WTC11 (cell line): ENCODE measurements around the gene SEMA3D. TPM values are rescaled to one million over a fixed set of nuclear protein-coding genes. Genes with fewer than 3 reads are reported as not detected.

ENCODE experiments used
- ATAC-seq: fragments of 200-7000 bp; cut with Tn5 transposase; 2 replicates; pipeline ENCODE4 v1.10.0; 2021; ENCODE audit warnings: mild to moderate bottlenecking, moderate library complexity
- CTCF ChIA-PET: fragments of 300-600 bp; sonication (Branson Sonifier 250); formaldehyde crosslinking; loops from one replicate; lab custom pipeline; 2021; ENCODE audit warnings: antibody characterized with exemption; lab: Charles Lee
- POLR2A ChIA-PET: fragments of 350-600 bp; sonication (Branson Sonifier 250); formaldehyde crosslinking; loops from one replicate; lab custom pipeline; 2021; ENCODE audit warnings: antibody characterized with exemption; lab: Charles Lee
- DNase-seq: peaks from one replicate; pipeline ENCODE4 v3.0.0; 2021; ENCODE audit warnings: low spot score
- H3K27ac Mint-ChIP-seq: 2 replicates; pipeline ENCODE4 v1.8.0; 2021; ENCODE audit warnings: mixed read lengths
- H3K27me3 Mint-ChIP-seq: 2 replicates; pipeline ENCODE4 v1.8.0; 2021; ENCODE audit warnings: low read depth, mild to moderate bottlenecking, moderate library complexity, mixed read lengths
- H3K36me3 Mint-ChIP-seq: 2 replicates; pipeline ENCODE4 v1.8.0; 2021; ENCODE audit warnings: mixed read lengths
- H3K4me1 Mint-ChIP-seq: 2 replicates; pipeline ENCODE4 v1.8.0; 2022; ENCODE audit warnings: mixed read lengths
- H3K4me3 Mint-ChIP-seq: 2 replicates; pipeline ENCODE4 v1.8.0; 2021; ENCODE audit warnings: mild to moderate bottlenecking, moderate library complexity, mixed read lengths
- H3K9me3 Mint-ChIP-seq: 2 replicates; pipeline ENCODE4 v1.8.0; 2021; ENCODE audit warnings: mixed read lengths
- AFF4 ChIP-seq: sonication (generic); formaldehyde crosslinking; IDR thresholded peaks from 2 replicates; pipeline ENCODE4 v1.8.1; 2023; ENCODE audit warnings: mild to moderate bottlenecking, missing genetic modification reagents, borderline replicate concordance
- ATF1 ChIP-seq: sonication (generic); formaldehyde crosslinking; IDR thresholded peaks from 2 replicates; pipeline ENCODE4 v1.8.1; 2023; ENCODE audit warnings: mild to moderate bottlenecking, moderate library complexity, missing genetic modification reagents
- ATF6 ChIP-seq: sonication (generic); formaldehyde crosslinking; IDR thresholded peaks from 2 replicates; pipeline ENCODE4 v1.8.1; 2023; ENCODE audit warnings: mild to moderate bottlenecking, missing genetic modification reagents
- CDX4 ChIP-seq: fragments of 250-450 bp; sonication (Bioruptor Pico); IDR thresholded peaks from 2 replicates; pipeline ENCODE4 v1.9.0; 2021; ENCODE audit warnings: moderate library complexity, mild to moderate bottlenecking, inconsistent platforms, borderline replicate concordance
- EMX1 ChIP-seq: fragments of 250-450 bp; sonication (Bioruptor Pico); IDR thresholded peaks from 2 replicates; pipeline ENCODE4 v1.8.0; 2021; ENCODE audit warnings: mild to moderate bottlenecking
- ERG ChIP-seq: fragments of 250-450 bp; sonication (Bioruptor Pico); IDR thresholded peaks from 2 replicates; pipeline ENCODE4 v1.8.0; 2021; ENCODE audit warnings: mild to moderate bottlenecking
- FOXJ3 ChIP-seq: sonication (generic); formaldehyde crosslinking; IDR thresholded peaks from 2 replicates; pipeline ENCODE4 v1.9.0; 2021; ENCODE audit warnings: missing genetic modification reagents, mild to moderate bottlenecking, borderline replicate concordance
- FOXP1 ChIP-seq: sonication (generic); formaldehyde crosslinking; IDR thresholded peaks from 2 replicates; pipeline ENCODE4 v1.8.0; 2022; ENCODE audit warnings: missing genetic modification reagents, mild to moderate bottlenecking, moderate library complexity, borderline replicate concordance
- GTF2I ChIP-seq: fragments of 250-450 bp; sonication (Bioruptor Pico); conservative IDR thresholded peaks from 2 replicates; pipeline ENCODE4 v1.4.0; 2021; ENCODE audit warnings: mild to moderate bottlenecking
- JAZF1 ChIP-seq: fragments of 250-450 bp; sonication (Bioruptor Pico); IDR thresholded peaks from 2 replicates; pipeline ENCODE4 v1.9.0; 2021; ENCODE audit warnings: moderate library complexity, mild to moderate bottlenecking, inconsistent platforms
- MAX ChIP-seq: sonication (generic); formaldehyde crosslinking; IDR thresholded peaks from 2 replicates; pipeline ENCODE4 v1.8.0; 2022; ENCODE audit warnings: mild to moderate bottlenecking, missing genetic modification reagents
- NFATC4 ChIP-seq: fragments of 250-450 bp; sonication (Bioruptor Pico); IDR thresholded peaks from 2 replicates; pipeline ENCODE4 v1.9.0; 2021; ENCODE audit warnings: mild to moderate bottlenecking
- NFYB ChIP-seq: sonication (generic); formaldehyde crosslinking; conservative IDR thresholded peaks from 2 replicates; pipeline ENCODE4 v1.8.0; 2022; ENCODE audit warnings: low read depth, missing genetic modification reagents
- NR2C2 ChIP-seq: sonication (generic); formaldehyde crosslinking; IDR thresholded peaks from 2 replicates; pipeline ENCODE4 v1.8.0; 2022; ENCODE audit warnings: mild to moderate bottlenecking, missing genetic modification reagents
- OVOL2 ChIP-seq: fragments of 250-450 bp; sonication (Bioruptor Pico); IDR thresholded peaks from 2 replicates; pipeline ENCODE4 v1.9.0; 2021; ENCODE audit warnings: mild to moderate bottlenecking, borderline replicate concordance
- SP1 ChIP-seq: sonication (generic); formaldehyde crosslinking; conservative IDR thresholded peaks from 2 replicates; pipeline ENCODE4 v1.8.1; 2022; ENCODE audit warnings: missing genetic modification reagents
- USF2 ChIP-seq: sonication (generic); formaldehyde crosslinking; IDR thresholded peaks from 2 replicates; pipeline ENCODE4 v1.8.1; 2023; ENCODE audit warnings: mild to moderate bottlenecking, missing genetic modification reagents, moderate library complexity
- ZBTB43 ChIP-seq: sonication (generic); formaldehyde crosslinking; IDR thresholded peaks from 2 replicates; pipeline ENCODE4 v1.8.1; 2023; ENCODE audit warnings: mild to moderate bottlenecking, missing genetic modification reagents
- ZNF138 ChIP-seq: sonication (generic); formaldehyde crosslinking; conservative IDR thresholded peaks from 2 replicates; pipeline ENCODE4 v1.8.1; 2022; ENCODE audit warnings: mild to moderate bottlenecking, moderate library complexity, missing genetic modification reagents
- ZNF219 ChIP-seq: sonication (generic); formaldehyde crosslinking; IDR thresholded peaks from 2 replicates; pipeline ENCODE4 v1.8.0; 2023; ENCODE audit warnings: missing genetic modification reagents, mild to moderate bottlenecking, borderline replicate concordance
- ZNF263 ChIP-seq: sonication (generic); formaldehyde crosslinking; IDR thresholded peaks from 2 replicates; pipeline ENCODE4 v1.8.1; 2022; ENCODE audit warnings: low read depth, mild to moderate bottlenecking, moderate library complexity, missing genetic modification reagents
- ZNF425 ChIP-seq: fragments of 250-450 bp; sonication (Bioruptor Pico); conservative IDR thresholded peaks from 2 replicates; pipeline ENCODE4 v1.9.0; 2021; ENCODE audit warnings: mild to moderate bottlenecking
- ZSCAN18 ChIP-seq: fragments of 250-450 bp; sonication (Bioruptor Pico); IDR thresholded peaks from 2 replicates; pipeline ENCODE4 v2.1.2; 2022; ENCODE audit warnings: mild to moderate bottlenecking, moderate library complexity
- total RNA-seq: library from RNA; stranded (reverse); gene quantifications from 3 replicates; pipeline ENCODE4 v1.2.3, GENCODE V29; 2021

Gene SEMA3D
- total RNA-seq, 1 experiment from 2014 or later, result 3.8 TPM

GRCh38 chr7:85220651-85221050 lies 33.8 kb upstream of the SEMA3D start:
- H3K4me1 Mint-ChIP-seq, result no peaks in the 10 kb centered on the region
- DNase-seq (no peak), ATAC-seq (no peak)
- TF ChIP-seq EMX1, result no peak
- no peak for TF ChIP-seq CDX4 (CRISPR knock-in tag)
- TF ChIP-seq ZBTB43 (CRISPR knock-in tag), result no peak
- TF ChIP-seq OVOL2 (CRISPR knock-in tag), result no peak
- TF ChIP-seq SP1 (CRISPR knock-in tag), result no peak
- TF ChIP-seq NFATC4 (CRISPR knock-in tag), result no peak
- TF ChIP-seq AFF4 (CRISPR knock-in tag), result no peak
- no peak for TF ChIP-seq ZNF263
- no peak for TF ChIP-seq NFYB (CRISPR knock-in tag)
- TF ChIP-seq ATF1 (CRISPR knock-in tag), result no peak
- TF ChIP-seq ERG (CRISPR knock-in tag), result no peak
- no peak for TF ChIP-seq ZNF219 (CRISPR knock-in tag)
- no peaks in the 10 kb centered on the region for H3K9me3 Mint-ChIP-seq
- H3K36me3 Mint-ChIP-seq, result no peaks in the 10 kb centered on the region
- POLR2A ChIA-PET, result no interaction called here
- H3K4me3 Mint-ChIP-seq, result no peak overlapping the region
- no peak overlapping the region for H3K27ac Mint-ChIP-seq
- CTCF ChIA-PET, result no interaction called here
- H3K27me3 Mint-ChIP-seq, result no peaks in the 10 kb centered on the region

GRCh38 chr7:85220023-85220422 lies 33.2 kb upstream of the SEMA3D start:
- H3K27ac Mint-ChIP-seq, result no peak overlapping the region
- POLR2A ChIA-PET, result no interaction called here
- CTCF ChIA-PET, result no interaction called here
- H3K4me1 Mint-ChIP-seq, result no peaks in the 10 kb centered on the region
- no peaks in the 10 kb centered on the region for H3K27me3 Mint-ChIP-seq
- H3K36me3 Mint-ChIP-seq, result no peaks in the 10 kb centered on the region
- ATAC-seq (no peak), DNase-seq (no peak)
- no peak overlapping the region for H3K4me3 Mint-ChIP-seq
- H3K9me3 Mint-ChIP-seq, result no peaks in the 10 kb centered on the region
- no peak for TF ChIP-seq ZNF425 (CRISPR knock-in tag)
- TF ChIP-seq MAX (CRISPR knock-in tag), result no peak
- TF ChIP-seq GTF2I (CRISPR knock-in tag), result no peak
- no peak for TF ChIP-seq FOXP1 (CRISPR knock-in tag)
- TF ChIP-seq USF2 (CRISPR knock-in tag), result no peak
- TF ChIP-seq ZSCAN18 (CRISPR knock-in tag), result no peak
- TF ChIP-seq NR2C2 (CRISPR knock-in tag), result no peak
- TF ChIP-seq FOXJ3 (CRISPR knock-in tag), result no peak
- TF ChIP-seq JAZF1 (CRISPR knock-in tag), result no peak
- no peak for TF ChIP-seq ATF6 (CRISPR knock-in tag)
- no peak for TF ChIP-seq ZNF138
